Natural killer cell (primary cell): Measurements from ENCODE around the gene POC1B. TPM values are rescaled to one million over a fixed set of nuclear protein-coding genes. Genes with fewer than 3 reads are reported as not detected.

ENCODE experiments used
- ATAC-seq, 3 donors: fragments of 150-1000 bp in 2 of 3; fragments of 200-7000 bp in 1 of 3; cut with Tn5 transposase; 1 replicate in 1 of 3; 2 replicates in 2 of 3; pipeline ENCODE4 v1.10.0; 2021; ENCODE audit warnings: mild to moderate bottlenecking in 2 of 3, moderate library complexity in 2 of 3
- DNase-seq, 2 donors: peaks; one replicate each; pipeline versions ENCODE4 v3.0.0 to v3.0.0-alpha.2; 2013 to 2021; ENCODE audit warnings: mixed read lengths in 1 of 2
- H3K27ac ChIP-seq: one replicate; pipeline ENCODE4 v1.5.1; 2013; ENCODE audit warnings: mild to moderate bottlenecking, low read length
- H3K27me3 ChIP-seq: one replicate; pipeline ENCODE4 v1.6.1; 2013; ENCODE audit warnings: low read length; ENCODE audit not compliant: control insufficient read depth, insufficient read depth
- H3K36me3 ChIP-seq: one replicate; pipeline ENCODE4 v1.6.1; 2013; ENCODE audit warnings: low read length; ENCODE audit not compliant: control insufficient read depth, insufficient read depth
- H3K4me1 ChIP-seq: one replicate; pipeline ENCODE4 v1.6.1; 2013; ENCODE audit warnings: low read length; ENCODE audit not compliant: control insufficient read depth, insufficient read depth
- H3K4me3 ChIP-seq: one replicate; pipeline ENCODE4 v1.5.1; 2013; ENCODE audit warnings: low read length
- H3K9me3 ChIP-seq: one replicate; pipeline ENCODE4 v1.6.1; 2013; ENCODE audit warnings: low read length; ENCODE audit not compliant: control insufficient read depth, insufficient read depth
- H3K27ac Mint-ChIP-seq, 2 donors: one replicate each; pipeline ENCODE4 v1.8.0; 2022; ENCODE audit warnings: mild to moderate bottlenecking in 2 of 2, mixed read lengths in 2 of 2, moderate library complexity in 1 of 2
- H3K27me3 Mint-ChIP-seq, 2 donors: one replicate each; pipeline ENCODE4 v1.8.0; 2022; ENCODE audit warnings: low read depth in 2 of 2, mixed read lengths in 2 of 2
- H3K36me3 Mint-ChIP-seq: one replicate; pipeline ENCODE4 v1.8.0; 2022; ENCODE audit warnings: mixed read lengths
- H3K4me1 Mint-ChIP-seq, 2 donors: one replicate each; pipeline ENCODE4 v1.8.0; 2022; ENCODE audit warnings: mixed read lengths in 2 of 2
- H3K4me3 Mint-ChIP-seq: one replicate; pipeline ENCODE4 v1.8.0; 2022; ENCODE audit warnings: mild to moderate bottlenecking, moderate library complexity, mixed read lengths
- H3K9me3 Mint-ChIP-seq, 2 donors: one replicate each; pipeline ENCODE4 v1.8.0; 2022; ENCODE audit warnings: mixed read lengths in 2 of 2
- WGBS: methylation state at CpG from one replicate; pipeline ENCODE4 v1.1.7; 2013; ENCODE audit warnings: missing lambda C conversion rate; ENCODE audit not compliant: insufficient coverage; 5-methylcytosine and 5-hydroxymethylcytosine counted together
- intact Hi-C: fragments of 100-400 bp; cut with micrococcal nuclease; formaldehyde crosslinking; loops from one replicate; pipeline ENCODE4 v1.14.2; 2022
- total RNA-seq, 4 donors: library from RNA; stranded (reverse); fragments of 120-200 nt in 1 of 4; gene quantifications; one replicate each; pipeline versions ENCODE4 v1.2.3 to v1.2.4, GENCODE V29; 2013 to 2022
- TF ChIP-seq, protein P1 (sequence below): fragments of 200-600 bp; IDR thresholded peaks from one replicate; pipeline ENCODE4 v1.8.0; 2022; ENCODE audit warnings: antibody characterized with exemption

POC1B gene
- total RNA-seq, result 10 to 100 TPM; 29.8 to 40.9 (median 38.0) TPM
- 78.8 TPM for total RNA-seq (2013)

DNA sequence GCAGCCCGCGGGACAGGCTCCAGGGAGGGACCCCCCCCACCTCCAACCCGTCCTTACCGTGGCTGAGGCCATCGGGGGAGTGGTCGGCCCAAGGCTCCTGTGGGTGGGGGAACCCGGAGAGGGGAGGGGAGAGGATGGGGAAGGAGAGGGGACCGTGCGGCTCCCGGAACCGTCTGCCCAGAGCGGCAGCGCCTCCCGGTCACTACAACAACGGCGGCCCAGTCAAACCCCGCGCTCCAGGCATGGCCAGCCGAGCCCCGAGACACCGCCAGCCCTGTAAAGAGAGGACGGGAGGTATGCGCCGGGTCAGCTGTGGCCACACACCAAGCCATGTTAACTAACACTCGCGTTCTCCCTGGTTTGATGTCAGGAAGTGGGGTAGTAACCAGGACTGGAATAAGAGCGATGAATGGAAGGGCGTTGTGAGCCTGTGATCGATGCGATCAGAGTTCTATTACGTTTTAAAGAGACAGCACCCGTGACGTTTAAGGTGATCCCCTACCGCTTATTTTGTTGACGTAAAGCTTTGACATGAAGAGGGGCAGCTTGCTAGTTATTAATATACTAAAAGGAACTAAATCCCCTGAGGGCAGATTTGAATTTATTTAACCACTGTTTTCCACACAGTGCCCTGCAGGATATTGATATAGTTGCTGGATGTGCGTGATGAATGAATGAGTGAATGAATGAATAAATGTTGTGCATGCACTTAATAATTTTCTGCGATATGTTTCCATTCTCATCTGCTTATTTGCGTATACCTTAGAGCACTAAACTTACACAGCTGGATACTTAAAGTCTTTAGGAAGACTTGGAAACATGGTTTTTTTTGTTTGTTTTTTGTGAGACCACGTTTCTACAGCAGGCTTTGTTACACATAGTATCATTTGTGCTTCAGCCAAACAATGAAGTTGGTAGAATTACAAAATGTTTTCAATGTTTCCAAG is at the start of gene POC1B:
POC1B (minus strand) TSS at position 224 of the 947 bp plus-strand sequence; CDS start at position 72, 152 bp downstream.
- Mint-ChIP-seq H3K4me3 (peak within 1 kb of the TSS; percentile 96), H3K36me3 (no peaks in the 10 kb centered on the region), H3K27ac (peak within 1 kb of the TSS; percentile 86 to 93), H3K9me3 (no peaks in the 10 kb centered on the region), H3K4me1 (peaks cover 45 to 46% of the 10 kb centered on the region in 2 donors), H3K27me3 (no peaks in the 10 kb centered on the region)
- Histone ChIP-seq H3K27ac (peak within 1 kb of the TSS; percentile 96), H3K36me3 (peaks cover 5% of the 10 kb centered on the region), H3K9me3 (no peaks in the 10 kb centered on the region), H3K4me3 (peak within 1 kb of the TSS; percentile 100), H3K4me1 (peaks cover 25% of the 10 kb centered on the region), H3K27me3 (no peaks in the 10 kb centered on the region)
- TF ChIP-seq, protein P1, sequence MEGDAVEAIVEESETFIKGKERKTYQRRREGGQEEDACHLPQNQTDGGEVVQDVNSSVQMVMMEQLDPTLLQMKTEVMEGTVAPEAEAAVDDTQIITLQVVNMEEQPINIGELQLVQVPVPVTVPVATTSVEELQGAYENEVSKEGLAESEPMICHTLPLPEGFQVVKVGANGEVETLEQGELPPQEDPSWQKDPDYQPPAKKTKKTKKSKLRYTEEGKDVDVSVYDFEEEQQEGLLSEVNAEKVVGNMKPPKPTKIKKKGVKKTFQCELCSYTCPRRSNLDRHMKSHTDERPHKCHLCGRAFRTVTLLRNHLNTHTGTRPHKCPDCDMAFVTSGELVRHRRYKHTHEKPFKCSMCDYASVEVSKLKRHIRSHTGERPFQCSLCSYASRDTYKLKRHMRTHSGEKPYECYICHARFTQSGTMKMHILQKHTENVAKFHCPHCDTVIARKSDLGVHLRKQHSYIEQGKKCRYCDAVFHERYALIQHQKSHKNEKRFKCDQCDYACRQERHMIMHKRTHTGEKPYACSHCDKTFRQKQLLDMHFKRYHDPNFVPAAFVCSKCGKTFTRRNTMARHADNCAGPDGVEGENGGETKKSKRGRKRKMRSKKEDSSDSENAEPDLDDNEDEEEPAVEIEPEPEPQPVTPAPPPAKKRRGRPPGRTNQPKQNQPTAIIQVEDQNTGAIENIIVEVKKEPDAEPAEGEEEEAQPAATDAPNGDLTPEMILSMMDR, result no peak
- peak; percentile 57 to 73 (median 59) for ATAC-seq
- DNase-seq, result peak; percentile 58 to 81
- intact Hi-C loops, result loop anchor here (2.0 to 5.0 kb wide), 2 partner anchors 173 to 1384 kb away; partner anchors contain the start of genes CEP290, DUSP6 and TMTC3
- 1% methylated on average over 33 of the region's 39 CpGs for WGBS

DNA sequence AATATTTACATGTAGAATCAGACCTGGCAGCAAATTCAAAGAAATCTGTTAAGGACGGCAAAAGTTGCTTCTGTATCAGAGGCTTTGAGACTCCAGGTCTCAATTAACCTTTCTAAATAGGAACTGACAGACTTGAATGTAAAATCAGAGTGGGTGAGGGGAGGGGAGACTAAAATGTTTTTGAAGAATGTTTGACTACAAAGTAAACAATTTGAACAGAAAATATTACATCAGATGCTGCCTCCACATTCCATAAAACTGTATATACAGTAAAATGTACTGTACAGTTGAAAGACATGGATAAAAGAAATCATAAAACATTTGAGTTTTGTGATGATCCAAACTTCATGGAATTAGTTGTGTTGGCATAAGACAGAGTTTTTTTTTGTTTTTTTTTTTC is 49.5 kb upstream of the POC1B start:
- H3K4me1 Mint-ChIP-seq, result no peaks in the 10 kb centered on the region
- 100% methylated on average over 1 of the region's 1 CpG for WGBS

DNA sequence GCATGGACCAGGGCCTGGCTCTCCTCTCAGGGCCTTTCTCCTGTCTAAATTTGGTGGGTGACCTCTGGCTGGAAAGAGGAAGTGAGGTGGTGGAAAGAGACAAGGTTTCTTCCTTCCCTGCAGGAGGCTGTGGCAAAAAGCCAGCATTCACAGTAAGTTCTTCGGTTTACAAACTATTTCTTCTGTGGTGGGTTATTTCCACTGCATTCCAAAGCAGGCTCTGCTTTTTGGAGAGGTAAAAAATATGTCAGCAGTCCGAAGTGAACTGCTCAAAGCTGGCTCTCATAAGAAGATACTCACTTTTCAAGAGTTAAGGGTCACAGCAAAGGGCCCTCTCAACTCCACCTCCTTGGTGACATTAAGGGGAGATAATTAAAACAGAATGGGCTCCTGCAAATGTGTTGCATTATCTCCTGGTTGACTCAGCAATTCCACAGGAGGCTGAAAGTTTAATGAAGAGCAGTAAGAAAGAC is 48.9 kb upstream of the POC1B start:
- no peaks in the 10 kb centered on the region for H3K36me3 Mint-ChIP-seq
- no peaks in the 10 kb centered on the region for H3K27me3 Mint-ChIP-seq
- H3K4me3 ChIP-seq, result no peak overlapping the region
- no peaks in the 10 kb centered on the region for H3K36me3 ChIP-seq
- no peaks in the 10 kb centered on the region for H3K9me3 Mint-ChIP-seq
- H3K27ac ChIP-seq, result no peak overlapping the region
- H3K9me3 ChIP-seq, result no peaks in the 10 kb centered on the region
- no peak overlapping the region for H3K27ac Mint-ChIP-seq
- WGBS, result 27% methylated on average over 2 of the region's 2 CpGs
- intact Hi-C loops, result no loop called here
- DNase-seq, result no peak
- TF ChIP-seq, protein P1, result no peak
- H3K4me3 Mint-ChIP-seq, result no peak overlapping the region
- H3K4me1 ChIP-seq, result no peaks in the 10 kb centered on the region
- H3K4me1 Mint-ChIP-seq, result no peaks in the 10 kb centered on the region
- H3K27me3 ChIP-seq, result no peaks in the 10 kb centered on the region
- ATAC-seq, result no peak

More for the DNA sequence above, 49.5 kb upstream of the POC1B start:
- Histone ChIP-seq H3K36me3 (no peaks in the 10 kb centered on the region), H3K27ac (no peak overlapping the region), H3K4me1 (no peaks in the 10 kb centered on the region), H3K4me3 (no peak overlapping the region), H3K27me3 (no peaks in the 10 kb centered on the region), H3K9me3 (no peaks in the 10 kb centered on the region)
- TF ChIP-seq, protein P1, result no peak
- Mint-ChIP-seq H3K36me3 (no peaks in the 10 kb centered on the region), H3K4me3 (no peak overlapping the region), H3K27ac (no peak overlapping the region), H3K9me3 (no peaks in the 10 kb centered on the region), H3K27me3 (no peaks in the 10 kb centered on the region)
- DNase-seq (no peak), ATAC-seq (no peak)
- intact Hi-C loops, result no loop called here
